ENCODE results near the gene PHACTR3.

- TF ChIP-seq CTCF (IDR thresholded peaks at IDR 0.05) = no peak
- no peak for TF ChIP-seq POLR2A (IDR thresholded peaks at IDR 0.05)
These were observed 181.9 kb downstream of the PHACTR3 start for GRCh38 chr20:59785986-59786795.

All from tibial nerve (tissue), 3 donors.